Stimulated activated CD8-positive, alpha-beta memory T cell treated with anti-CD3 and anti-CD28 coated beads, Interleukin-4, amount 100 ng/mL, for 1 hour (primary cell): ENCODE measurements around the gene CAPN2.

Experiments used
- DNase-seq, 2 donors: peaks; one replicate each; pipeline ENCODE4 v3.0.0-alpha.2; 2020; ENCODE audit warnings: low read depth in 2 of 2, low spot score in 1 of 2

Gene CAPN2

DNA sequence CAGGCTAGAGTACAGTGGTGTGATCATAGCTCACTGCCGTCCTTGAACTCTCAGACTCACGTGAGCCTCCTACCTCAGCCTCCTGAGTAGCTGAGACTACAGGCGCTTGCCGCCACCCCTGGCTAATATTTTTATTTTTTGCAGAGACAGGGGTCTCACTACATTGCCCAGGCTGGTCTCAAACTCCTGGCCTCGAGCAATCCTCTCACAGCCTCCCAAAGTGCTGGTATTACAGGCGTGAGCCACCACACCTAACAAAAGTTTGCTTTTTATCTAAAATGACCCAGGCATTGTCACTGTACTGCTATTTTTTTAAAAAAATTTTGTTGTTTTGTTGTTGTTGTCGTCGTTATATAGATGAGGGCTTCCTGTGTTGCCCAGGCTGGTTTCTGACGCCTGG is 46.4 kb downstream of the CAPN2 start:
- DNase-seq = no peak

DNA sequence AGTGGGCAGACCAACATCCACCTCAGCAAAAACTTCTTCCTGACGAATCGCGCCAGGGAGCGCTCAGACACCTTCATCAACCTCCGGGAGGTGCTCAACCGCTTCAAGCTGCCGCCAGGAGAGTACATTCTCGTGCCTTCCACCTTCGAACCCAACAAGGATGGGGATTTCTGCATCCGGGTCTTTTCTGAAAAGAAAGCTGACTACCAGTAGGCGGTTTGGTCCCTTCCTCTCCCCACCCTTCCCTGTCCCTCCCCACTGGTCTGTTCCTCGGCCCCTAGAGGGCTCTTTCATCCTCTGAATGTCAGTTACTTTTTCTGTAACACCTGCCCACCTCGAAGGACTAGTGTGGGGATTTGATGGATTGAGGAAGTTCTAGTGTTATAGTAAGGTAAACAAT is 46.9 kb downstream of the CAPN2 start:
- DNase-seq = no peak

DNA sequence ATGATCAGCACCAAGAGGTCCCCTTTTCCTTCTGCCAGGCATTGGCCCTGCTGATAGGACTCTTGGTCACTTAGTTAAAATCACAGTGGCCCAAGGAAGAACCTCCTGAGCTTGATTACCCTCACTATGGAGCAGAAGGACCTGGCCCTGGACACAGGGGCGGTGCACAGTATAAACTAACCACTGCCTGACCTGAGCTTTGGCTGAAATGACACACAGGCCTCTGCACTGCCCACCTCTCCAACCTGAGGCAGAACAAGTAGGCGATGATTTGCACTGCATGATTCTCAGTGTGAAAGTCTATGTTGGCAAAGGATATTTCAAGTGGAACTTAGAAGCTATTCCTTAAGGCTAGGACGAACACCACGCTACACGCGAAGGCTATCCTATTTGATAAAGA is 48.5 kb downstream of the CAPN2 start:
- no peak for DNase-seq

DNA sequence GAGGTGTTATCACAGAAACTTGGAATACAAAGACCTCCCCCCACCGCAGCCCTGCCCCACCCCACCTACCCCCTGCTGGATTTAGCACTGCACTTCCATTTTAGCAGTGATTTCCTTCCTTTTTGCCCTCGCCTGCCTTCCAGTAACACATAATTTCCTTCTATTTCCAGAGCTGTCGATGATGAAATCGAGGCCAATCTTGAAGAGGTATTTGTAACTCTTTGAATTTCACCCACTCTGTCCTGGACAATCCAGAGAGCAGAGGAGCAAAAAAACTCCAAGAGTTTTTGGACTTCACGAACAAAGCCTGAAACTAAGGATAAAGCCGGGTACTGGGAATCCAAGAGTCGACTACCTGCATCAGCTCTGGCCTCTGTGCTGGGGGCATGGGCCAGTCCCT is 49.1 kb downstream of the CAPN2 start:
- no peak for DNase-seq

DNA sequence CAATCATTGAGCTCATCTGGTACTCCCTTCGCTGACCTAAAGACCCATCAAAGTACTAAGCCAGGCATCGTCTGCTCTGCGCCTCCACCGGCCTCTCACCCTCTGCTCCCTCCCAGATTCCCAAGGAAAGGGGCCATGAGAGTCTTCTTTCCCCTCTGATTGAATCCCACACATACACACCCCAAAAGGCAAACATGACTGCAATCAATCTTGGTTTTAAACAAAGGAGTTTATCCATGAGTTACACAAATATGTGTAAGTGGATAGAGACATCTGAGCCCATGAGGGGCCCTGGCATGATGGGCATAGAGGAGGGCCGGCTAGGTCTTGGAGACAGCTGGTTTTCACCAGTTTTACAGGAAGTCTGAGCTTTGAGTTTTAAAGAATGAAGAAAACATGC is 50.9 kb downstream of the CAPN2 start:
- DNase-seq = no peak

DNA sequence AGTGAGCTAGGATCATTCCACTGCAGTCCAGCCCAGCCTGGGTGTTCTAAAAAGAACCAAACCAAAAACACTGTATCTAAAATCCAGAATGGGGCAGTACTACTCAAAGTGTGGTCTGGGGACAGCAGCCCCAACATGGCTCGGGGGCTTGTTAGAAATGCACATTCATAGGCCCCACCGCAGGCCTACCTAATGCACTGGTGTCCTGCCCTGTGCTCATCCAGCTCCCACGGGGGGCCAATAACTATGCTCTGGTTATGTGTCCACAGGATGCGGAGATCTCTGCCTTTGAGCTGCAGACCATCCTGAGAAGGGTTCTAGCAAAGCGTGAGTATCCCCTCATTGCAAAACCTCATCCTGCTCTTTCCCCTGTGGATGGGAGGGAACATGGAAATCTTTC is 51.5 kb downstream of the CAPN2 start:
- DNase-seq = no peak

DNA sequence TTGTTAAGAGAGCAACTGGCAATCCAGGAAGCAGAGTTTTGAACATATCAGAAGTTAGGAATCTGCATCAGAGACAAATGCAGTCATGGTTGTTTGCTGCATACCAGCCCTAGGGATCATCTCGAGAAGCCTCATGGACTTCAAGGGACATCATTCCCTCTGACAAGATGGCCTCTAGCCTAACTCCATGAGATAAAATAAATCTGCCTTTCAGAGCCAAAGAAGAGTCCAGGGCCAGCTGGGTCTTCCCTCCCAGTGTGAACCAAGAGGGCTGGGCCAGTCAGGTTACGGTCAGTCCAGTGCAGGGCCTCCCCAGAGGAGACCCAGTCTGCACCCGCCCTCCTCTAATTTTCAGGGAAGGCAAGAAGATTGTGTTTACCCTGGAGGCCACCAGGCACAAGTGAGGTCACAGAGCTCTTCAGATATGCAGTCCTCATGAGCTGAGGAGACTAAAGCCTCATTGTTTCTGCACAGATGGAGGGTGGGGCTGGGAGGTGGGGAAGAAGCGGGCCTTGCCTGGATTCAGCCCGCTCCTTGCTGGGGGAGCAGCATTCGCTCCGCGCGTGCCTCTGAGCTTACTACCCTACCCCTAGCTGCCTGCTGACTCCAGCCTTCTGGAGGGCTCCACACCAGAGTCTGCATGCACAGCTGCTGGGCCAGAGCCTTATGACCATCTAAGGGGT is 52.8 kb downstream of the CAPN2 start:
- DNase-seq = no peak

DNA sequence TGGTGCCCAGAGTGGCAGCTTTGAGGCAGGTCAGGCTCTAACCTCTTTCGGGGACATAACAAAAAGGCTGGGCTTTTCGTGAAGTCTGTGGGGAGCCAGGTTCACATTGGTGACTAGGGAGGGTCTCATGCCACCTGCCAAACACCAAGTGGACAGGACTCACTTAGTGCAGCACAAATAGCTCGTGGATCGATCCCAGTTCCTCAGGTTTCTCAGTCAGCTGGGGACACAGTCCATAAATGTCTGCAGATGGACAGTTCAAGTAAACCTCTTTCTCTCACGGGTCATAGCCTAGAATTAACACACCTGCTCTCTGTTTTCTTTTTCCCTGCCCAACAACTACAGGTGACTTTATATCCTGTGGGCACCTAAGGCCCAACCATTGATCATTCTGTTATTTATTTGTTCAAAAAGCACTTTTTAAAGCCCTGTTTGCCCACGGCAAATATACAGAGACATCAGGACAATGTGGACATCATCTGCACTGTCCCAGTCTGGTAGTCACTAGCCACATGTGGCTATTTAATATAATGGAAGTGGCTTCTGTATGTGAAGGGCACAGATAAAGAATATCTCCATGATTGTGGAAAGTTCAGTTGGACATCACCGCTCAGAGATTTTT is 53.5 kb downstream of the CAPN2 start:
- DNase-seq = no peak

DNA sequence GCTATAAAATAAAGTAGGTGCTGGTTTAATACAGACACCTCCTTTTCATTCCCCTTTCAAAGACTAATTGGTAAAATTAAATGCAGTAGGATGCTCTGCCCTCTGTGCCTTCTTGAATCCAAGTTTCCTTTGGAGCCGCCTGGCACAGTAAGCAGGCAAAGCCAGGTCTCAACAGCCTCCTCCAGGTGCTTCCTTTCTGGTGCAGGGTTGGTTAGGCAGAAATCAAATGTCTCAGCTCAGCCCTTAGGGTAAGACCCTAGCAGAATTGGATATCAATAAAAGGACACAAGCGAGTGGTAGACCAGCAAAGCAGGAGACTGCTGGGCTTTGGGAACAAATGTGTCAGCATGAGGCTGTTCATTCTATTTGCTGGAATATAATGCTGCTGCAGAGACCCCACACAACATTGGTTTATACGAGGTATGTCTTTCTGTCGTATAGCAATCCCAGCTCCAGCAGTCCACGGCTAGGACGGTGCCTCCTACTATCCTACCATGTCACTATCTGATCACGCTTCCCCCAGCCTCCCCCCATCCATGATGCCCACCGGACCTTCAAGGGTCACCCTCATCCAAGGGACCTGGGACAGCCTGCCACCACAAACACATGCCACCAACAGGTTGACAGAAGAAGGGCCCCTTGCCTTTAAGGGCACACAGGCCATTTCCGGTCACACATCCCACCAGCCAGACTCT is 58.4 kb downstream of the CAPN2 start:
- no peak for DNase-seq

DNA sequence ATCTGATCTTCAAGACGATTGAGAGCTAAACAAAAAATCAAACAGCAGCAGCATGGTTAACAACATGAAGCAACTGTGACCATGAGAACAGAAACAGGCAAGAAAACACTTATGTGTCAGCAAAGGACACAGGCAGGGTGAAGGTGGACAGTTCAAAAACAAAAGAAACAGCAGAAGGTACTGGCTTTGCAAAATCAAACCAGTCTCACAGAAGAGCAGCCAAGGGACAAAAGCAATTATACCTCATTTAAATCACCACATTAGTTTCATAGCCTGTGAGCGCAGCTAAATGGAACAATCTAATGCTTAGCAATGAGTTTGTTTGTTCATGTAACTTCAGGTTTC is 59.1 kb downstream of the CAPN2 start:
- no peak for DNase-seq

DNA sequence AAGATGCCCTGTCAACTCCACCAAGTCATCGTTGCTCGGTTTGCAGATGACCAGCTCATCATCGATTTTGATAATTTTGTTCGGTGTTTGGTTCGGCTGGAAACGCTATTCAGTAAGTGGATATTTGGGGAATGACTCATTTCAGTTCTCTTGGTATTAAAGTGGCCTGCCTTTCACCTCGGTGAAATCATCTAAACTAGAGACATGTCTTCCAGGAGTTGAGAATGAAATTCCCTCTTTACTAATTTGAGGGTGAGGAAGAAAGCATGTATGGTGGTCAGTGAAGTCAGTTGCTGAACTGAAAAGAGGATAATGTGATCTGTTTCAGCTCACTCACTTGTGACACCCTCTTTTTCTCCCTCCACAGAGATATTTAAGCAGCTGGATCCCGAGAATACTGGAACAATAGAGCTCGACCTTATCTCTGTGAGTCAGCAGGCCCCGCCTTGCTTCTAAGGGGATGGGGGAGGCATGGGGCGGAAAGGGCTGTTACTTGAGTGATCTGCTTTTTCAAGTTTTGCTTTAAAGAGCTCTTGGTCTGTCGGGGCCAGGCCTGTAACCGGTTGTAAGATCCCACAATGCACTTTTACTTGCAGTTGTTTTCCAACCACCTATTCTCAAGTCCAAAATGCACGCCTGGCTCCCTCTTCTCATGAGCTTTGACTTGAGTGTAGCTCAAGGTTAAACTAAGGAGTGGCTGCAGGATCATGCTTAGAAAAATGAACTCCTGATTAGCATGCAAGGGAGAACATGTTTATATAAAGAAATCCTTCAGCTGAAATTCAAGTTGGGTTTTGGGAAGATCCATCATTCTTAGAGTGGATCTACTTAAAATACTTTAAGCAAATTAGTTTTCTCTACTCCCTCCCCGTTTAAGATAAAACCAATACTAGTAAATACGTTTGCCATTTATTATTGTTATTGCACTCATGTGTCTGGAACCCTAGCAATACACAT is 59.8 kb downstream of the CAPN2 start:
- no peak for DNase-seq

DNA sequence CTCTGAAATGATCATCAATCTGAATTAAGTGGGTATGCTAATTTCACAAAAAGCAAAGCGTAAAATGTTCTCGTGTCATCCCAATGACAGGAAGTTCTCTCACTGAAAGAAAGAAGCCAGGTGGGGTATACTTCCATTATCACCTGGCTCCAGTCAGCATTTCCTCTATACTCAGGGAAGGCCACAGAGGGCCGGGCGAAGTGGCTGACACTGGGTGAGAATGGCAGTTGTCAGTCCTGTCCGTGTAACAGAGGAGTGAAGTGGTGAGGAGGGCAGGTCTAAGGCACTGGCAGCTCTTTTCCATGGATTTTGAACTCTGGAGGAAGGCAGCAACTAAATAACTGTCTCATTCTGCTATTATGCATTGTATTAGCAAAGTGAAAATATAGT is 60.4 kb downstream of the CAPN2 start:
- DNase-seq = no peak

DNA sequence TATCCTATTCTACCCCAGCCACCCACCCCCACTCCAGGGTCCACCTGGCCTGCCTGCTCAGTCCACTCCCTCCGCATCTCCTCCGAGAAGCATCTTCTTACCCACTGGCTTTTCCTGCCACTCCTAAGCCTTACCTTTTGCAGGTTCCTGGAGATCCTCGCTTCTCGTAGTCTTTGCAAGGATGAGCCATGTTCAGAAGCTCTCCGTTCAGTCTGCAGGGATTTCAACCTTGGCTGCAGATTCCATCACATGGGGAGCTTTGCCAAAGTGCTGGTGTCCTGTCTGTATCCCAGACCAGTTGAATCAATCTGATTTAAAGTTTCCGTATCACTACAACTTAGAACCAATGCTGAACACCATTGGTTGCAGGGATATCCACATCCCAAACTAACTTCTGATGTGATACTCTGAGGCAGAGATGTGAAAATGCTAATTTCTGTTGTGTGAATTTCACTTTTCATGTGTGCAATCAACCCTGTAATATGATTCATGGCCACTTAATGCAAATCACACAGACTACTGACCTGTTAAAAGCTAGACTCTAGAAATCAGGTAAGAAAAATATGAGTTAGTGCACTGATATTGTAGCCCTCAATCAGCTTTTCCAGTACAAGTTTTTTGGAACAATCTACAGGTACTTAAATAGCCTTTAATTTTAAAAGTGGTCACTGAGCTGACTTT is 61.9 kb downstream of the CAPN2 start:
- no peak for DNase-seq

DNA sequence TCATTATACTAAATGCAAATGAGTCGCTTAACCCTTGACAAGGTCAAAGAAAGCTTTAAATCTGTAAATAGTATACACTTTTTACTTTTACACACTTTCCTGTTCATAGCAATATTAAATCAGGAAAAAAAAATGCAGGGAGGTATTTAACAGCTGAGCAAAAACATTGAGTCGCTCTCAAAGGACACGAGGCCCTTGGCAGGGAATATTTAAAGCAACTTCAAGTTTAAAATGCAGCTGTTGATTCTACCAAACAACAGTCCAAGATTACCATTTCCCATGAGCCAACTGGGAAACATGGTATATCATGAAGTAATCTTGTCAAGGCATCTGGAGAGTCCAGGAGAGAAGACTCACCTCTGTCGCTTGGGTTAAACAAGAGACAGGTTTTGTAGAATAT is 62.7 kb downstream of the CAPN2 start:
- no peak for DNase-seq

DNA sequence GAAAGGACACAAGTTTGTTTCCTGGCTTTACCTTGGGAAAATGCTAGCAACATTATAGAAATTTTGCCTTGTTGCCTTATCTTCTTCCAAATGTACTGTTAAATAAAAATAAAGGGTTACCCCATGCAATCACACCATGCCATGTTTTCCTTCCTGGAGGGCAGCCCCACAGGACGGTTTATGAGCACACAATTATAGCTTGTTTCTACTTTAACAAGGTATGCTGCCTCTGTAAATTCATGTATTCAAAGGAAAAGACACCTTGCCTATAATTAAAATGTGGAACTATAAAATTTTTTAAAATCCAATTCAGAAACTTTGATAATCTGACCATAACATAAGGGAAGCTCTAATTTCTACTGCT is 63.4 kb downstream of the CAPN2 start:
- DNase-seq = no peak

DNA sequence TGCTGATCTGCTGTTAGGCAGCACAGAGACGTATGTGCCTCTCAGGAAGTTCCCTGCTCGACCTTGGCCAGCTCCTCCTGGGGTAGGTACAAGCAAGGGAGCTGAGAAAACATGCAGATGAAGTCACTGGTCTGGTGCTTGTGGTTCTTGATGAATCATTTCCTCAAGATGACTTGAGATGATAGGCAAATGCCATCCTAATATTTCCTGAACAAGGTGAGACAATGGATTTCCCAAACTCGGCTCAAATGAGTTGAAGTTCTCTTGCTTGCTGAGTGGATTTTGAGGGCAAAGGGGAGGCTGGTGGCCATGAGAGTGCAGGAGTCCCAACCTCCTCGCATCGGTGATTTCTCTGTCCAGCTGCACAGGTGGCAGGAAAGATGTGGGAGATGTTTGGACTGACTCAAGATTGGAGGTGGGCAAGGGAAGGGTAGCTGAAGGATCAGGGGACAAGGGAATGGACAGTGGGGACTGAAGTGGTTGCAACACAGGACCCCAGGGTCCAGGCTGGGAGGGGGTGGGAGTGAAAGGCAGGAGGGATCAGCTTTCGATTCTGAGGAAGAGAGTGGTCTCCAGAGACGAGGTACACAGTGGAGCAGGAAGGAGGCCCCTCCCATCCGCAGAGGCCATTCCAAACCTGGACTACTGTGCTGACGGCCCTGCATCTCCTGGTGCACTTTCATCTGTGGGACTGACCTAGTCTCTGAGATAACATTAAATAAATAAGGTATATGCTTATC is 63.9 kb downstream of the CAPN2 start:
- DNase-seq = peak in 1 of 2 donors; percentile 10

DNA sequence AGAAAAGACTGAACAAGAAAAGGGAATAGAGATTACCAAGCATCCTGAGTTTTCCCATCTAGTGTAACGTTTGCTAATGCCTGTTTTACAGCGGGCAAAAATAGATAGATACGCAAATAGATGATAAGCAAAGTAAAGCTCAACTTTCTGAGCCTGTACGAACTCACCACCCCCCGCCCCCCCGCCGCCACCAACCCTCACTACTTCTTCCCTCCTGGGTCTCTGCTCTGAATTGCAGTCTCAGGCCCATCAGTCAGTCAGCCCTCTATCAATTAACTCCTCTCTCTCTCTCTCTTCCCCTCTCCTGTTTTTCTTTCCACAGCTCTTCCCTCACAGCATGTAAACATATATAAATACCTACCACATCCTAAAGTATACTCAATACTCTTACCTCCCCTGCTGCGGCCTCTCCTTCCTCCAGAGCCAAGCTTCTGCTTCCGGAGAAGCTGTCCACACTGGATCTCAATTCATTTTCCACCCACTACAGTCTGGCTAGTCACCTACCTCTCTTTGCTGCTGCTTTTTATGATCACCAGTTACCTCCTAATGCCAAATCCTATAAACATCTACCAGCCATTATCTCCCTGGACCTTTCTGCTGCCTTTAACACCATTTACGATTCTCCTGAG is 64.6 kb downstream of the CAPN2 start:
- no peak for DNase-seq

DNA sequence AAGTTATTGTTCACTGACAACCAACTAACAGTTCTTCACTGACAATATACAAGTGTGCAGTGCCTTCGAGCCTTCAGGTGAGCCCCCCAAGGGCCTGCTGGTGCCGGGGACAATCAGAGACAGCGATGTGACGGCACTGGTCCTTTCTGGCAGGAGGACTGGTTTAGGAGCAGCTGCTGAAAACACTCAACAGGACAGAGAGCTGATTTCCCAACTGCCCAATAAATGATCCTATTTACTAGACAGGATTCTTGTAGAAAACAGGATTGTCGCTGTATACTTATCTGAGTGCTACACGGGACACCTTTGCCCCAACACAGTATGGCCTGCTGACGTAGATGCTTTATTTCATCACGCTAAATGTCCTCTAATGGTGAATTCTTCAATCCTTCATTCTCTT is 68.0 kb downstream of the CAPN2 start:
- no peak for DNase-seq

DNA sequence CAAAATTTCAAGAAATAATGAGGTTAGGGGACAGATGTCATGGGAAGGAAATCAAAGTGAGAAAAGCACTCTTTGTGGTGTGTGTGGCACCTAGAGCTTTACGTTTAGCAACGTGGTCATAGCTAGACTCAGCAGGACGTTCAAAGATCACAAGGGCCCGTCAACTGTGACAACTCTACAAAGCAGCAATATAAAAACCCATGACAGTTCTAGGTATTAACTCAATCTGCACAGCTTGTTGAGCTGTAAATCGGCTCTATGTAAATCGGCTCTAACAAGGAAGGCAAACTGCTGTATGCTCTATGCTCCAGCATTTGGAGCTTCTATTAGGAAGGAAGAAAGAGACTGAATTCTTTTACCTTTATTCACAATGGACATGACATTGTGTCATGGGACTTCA is 68.6 kb downstream of the CAPN2 start:
- DNase-seq = no peak

DNA sequence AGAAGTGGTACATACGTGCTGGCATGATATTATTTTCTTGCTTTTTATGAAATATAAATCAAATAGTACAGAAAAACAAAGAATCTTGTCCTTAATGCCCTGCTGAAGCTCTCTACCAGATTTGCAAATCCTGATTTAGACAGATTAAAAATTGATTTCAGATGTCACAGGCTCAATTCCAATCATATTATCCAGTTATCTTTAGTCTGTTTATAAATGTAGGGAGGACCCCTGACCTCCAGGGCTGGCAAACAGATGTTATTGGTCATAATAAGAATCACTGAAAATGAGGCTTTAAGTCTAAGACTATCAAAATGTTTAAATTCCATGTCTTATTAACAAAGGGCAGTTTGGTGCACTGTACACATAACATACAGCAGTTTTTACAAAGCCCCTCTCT is 71.3 kb downstream of the CAPN2 start:
- DNase-seq = no peak
